Retinal pigment epithelial cell (primary cell): ENCODE measurements around the gene NR1I3.

ENCODE experiments used
- DNase-seq: peaks from one replicate; pipeline ENCODE4 v3.0.0-alpha.2; 2010; ENCODE audit warnings: low read depth
- H3K4me3 ChIP-seq: 2 replicates; pipeline ENCODE4 v1.5.1; 2011; ENCODE audit warnings: mild to moderate bottlenecking, low read length, control low read depth, moderate library complexity
- CTCF ChIP-seq: conservative IDR thresholded peaks from 2 replicates; pipeline ENCODE4 v1.5.1; 2011; ENCODE audit warnings: low read depth, low read length, control low read depth, inconsistent platforms

The NR1I3 gene

GRCh38 chr1:161223805-161224694 lies 14.0 kb downstream of the NR1I3 start:
- H3K4me3 ChIP-seq: no peak overlapping the region
- DNase-seq: no peak
- no peak for TF ChIP-seq CTCF

- DNase-seq: no peak
- H3K4me3 ChIP-seq: no peak overlapping the region
- TF ChIP-seq CTCF: no peak
These were observed 15.6 kb downstream of the NR1I3 start for GRCh38 chr1:161222175-161223019.

- no peak for TF ChIP-seq CTCF
- no peak for DNase-seq
- H3K4me3 ChIP-seq: no peak overlapping the region
These were observed 18.0 kb downstream of the NR1I3 start for GRCh38 chr1:161220002-161220401.

- TF ChIP-seq CTCF: no peak
- DNase-seq: no peak
- H3K4me3 ChIP-seq: no peak overlapping the region
These were observed 18.7 kb downstream of the NR1I3 start for GRCh38 chr1:161219078-161219892.

GRCh38 chr1:161218301-161219077 lies 19.5 kb downstream of the NR1I3 start:
- no peak overlapping the region for H3K4me3 ChIP-seq
- DNase-seq: no peak
- TF ChIP-seq CTCF: no peak

GRCh38 chr1:161217831-161218230 lies 20.2 kb downstream of the NR1I3 start:
- H3K4me3 ChIP-seq: no peak overlapping the region
- DNase-seq: no peak
- no peak for TF ChIP-seq CTCF
